ENCODE data around the gene NDUFS6.

DNA sequence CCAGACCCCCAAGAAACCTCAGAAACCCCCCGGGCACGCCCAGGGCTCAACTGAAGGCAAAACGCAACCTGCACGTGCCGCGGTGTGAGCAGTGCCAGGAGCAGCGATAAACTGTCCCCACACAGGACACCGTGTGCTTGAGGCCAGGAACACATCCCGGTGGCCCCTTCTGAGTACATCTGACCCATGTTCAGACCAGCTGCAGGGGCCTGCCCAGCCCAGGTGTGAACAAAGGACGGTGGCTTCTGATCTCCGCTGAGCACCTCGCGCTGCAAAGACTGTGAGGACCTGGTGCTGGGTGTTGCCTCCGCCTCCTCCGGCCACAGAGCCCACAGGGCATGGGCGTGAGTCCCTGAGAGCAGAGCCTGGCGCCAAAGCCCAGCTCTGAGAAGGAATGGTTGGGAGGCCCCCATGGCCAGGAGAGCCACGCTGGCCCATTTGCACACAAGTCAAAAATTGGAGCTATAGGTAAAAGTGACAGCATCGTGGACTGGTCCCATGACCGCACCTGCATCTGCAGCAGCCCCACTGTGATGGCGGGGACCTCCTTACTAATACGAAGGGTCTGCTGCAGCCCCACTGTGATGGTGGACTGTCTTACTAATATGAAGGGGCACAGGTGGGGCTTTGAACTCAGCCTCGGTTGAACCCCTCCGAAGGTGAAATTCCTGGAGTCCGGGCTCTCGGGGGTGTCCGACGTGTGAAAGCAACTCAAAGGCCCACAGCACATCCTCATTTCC, 31.5 kb downstream of the NDUFS6 start:
- TF ChIP-seq, protein P1, sequence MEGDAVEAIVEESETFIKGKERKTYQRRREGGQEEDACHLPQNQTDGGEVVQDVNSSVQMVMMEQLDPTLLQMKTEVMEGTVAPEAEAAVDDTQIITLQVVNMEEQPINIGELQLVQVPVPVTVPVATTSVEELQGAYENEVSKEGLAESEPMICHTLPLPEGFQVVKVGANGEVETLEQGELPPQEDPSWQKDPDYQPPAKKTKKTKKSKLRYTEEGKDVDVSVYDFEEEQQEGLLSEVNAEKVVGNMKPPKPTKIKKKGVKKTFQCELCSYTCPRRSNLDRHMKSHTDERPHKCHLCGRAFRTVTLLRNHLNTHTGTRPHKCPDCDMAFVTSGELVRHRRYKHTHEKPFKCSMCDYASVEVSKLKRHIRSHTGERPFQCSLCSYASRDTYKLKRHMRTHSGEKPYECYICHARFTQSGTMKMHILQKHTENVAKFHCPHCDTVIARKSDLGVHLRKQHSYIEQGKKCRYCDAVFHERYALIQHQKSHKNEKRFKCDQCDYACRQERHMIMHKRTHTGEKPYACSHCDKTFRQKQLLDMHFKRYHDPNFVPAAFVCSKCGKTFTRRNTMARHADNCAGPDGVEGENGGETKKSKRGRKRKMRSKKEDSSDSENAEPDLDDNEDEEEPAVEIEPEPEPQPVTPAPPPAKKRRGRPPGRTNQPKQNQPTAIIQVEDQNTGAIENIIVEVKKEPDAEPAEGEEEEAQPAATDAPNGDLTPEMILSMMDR (IDR thresholded peaks at IDR 0.05; ENCODE audit: insufficient read depth, low read depth, low read length): no peak
- peak; percentile 17 for TF ChIP-seq EZH2 (IDR thresholded peaks at IDR 0.05; ENCODE audit: insufficient read depth, low read length)

Measured in astrocyte (in vitro differentiated cells and primary cell).